ENCODE results near the gene WDR31.
"Not testable (repeated sequence)": the region's sequence is repeated elsewhere in the genome, so short reads cannot be mapped to it uniquely, and the experiment has no call there.

Gene WDR31

DNA sequence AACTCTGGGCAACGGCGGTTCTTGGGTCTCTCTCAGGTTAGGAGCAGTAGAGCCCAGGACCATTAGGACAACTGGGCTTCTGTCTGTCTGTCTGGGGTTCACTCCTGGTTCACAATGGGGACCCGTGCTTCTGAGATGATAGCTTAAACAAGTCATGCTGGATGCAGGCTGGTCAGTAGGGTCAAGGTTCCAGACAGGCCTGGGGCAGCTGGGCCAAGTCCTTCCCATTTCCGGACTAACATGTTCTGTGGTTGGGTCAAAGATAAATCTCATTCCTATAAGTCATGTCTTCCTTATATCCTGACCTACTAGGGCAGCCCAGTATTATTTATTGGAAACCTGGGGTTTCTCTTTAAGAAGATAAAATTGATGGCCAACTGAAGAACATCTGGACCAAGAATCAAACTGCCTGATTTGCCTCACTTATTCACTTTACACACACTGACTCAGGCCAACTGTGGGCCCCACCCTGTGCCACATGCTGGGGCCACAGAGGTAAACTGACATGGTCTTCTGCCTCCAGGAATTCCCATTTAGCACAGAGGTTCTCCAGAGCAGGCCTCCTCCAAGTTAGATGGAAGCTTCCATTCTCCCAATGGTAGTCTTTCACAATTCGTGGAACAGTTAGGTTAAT, 28.4 kb upstream of the WDR31 start:
- no peak for DNase-seq

DNA sequence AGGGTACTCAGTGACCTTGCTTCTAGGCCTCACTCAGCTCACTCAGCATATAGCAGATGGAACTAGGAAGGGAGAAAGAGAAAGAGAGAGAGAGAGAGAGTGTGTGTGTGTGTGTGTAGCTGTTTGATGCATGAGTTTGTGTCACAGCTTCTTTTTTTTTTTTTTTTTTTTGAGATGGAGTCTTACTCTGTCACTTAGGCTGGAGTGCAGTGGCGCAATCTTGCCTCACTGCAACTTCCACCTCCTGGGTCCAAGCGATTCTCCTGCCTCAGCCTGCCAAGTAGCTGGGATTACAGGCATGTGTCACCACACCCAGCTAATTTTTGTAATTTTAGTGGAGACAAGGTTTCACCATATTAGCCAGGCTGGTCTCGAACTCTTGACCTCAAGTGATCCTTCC, 25.6 kb upstream of the WDR31 start:
- not testable (repeated sequence) for DNase-seq

DNA sequence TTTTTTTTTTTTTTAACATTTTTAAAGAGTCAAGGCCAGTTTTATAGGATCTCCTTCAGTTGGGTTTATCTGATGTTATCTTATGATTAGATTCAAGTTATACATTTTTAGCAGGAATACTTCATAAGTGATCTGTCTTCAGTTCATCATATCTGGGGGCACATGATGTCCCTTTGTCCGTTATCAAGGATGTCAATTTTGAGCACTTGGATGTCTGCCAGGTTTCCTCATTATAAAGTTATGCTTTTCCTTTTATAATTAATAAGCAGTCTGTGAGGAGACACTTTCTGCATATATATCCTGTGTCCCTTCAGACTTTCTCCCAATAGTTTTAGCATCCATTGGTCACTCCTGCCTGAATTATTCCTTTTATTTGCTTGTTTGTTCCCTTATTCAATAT, 24.9 kb upstream of the WDR31 start:
- DNase-seq, result no peak

DNA sequence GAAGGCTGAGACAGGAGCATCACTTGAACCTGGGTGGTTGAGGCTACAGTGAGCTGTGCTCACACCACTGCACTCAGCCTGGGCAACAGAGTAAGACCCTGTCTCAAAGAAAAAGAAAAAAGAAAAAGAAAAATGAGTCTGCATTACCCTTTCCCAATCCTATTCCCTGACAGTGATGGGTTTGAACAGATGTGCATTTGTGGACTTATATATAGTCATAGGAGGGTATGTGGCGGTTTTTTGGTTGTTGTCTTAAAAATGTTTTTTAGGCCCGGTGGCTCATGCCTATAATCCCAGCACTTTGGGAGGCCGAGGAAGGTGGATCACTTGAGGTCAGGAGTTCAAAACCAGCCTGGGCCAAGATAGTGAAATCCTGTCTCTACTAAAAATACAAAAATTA, 23.3 kb upstream of the WDR31 start:
- DNase-seq, result no peak

DNA sequence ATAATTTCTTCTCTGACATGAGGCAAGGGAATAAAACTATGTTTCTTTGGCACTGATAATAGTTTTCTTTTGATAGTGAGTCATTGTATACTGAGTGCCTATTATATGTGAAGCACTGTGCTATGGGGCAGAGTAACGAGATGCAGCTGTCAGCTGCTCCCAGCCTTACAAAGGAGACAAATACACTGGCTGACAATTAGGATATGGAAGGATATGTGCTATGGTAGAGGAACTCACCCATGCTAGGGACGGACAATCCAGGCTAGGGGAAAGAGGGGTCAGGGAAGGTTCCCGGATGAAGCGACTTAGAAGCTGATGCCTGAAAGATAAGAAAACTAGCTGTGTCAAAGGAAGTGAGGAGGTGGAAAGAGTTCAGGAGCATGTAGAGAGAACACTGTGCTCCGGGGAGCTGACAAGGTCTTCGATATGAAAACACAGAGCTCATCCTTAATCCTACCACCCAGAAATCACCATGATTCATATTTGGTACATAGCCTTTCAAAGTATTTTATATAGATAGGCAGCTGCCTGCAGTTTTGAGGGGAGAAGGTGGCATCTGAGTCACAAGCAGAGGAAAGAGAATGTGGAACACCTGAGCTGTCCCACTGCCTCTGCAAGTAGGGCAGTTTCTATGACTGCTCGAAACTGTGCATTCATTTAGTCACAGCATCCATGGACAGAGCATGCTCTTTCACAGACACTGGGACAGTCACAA, 21.4 kb upstream of the WDR31 start:
- no peak for DNase-seq

DNA sequence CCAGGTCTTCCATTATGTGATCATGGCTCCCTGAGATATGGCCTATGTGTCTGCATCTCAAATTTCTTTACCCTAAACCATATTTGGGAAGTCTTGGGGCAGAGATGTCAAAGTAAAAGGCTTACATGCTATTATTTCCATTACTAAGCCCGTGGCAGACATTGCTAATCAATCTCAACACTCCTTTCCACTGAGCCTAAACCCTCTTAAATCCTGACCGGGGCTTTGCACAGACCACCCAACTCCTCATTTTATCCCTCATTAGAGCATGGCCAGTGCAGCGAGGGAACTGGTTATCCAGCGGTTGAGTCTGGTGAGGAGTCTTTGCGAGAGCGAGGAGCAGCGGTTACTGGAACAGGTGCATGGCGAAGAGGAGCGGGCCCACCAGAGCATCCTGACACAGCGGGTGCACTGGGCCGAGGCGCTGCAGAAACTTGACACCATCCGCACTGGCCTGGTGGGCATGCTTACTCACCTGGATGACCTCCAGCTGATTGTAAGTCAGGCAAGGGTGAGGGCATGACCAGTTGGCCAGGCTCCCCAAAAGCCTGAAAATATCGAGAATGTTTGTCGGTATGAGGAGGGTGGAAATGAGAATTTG, 20.3 kb upstream of the WDR31 start:
- peak; percentile 24 for DNase-seq

DNA sequence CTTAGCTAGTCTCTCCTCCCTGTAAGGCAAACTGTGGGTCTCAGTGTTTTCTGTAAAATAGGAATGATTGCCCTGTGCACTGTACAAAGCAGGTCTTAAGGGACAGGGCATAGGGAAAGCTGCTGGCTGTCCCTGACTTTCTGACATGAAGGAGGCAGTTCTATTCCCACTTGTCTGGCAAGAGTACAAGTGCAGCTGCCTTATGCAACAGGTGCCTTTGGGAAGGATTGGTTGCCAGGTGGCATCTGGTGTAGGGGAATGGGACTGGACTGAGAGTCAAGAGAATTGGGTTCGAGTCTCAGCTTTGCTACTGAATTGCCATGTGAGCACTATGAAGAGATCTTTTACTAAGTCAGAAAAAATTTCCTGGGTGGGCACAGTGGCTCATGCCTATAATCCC, 19.3 kb upstream of the WDR31 start:
- DNase-seq, result no peak

DNA sequence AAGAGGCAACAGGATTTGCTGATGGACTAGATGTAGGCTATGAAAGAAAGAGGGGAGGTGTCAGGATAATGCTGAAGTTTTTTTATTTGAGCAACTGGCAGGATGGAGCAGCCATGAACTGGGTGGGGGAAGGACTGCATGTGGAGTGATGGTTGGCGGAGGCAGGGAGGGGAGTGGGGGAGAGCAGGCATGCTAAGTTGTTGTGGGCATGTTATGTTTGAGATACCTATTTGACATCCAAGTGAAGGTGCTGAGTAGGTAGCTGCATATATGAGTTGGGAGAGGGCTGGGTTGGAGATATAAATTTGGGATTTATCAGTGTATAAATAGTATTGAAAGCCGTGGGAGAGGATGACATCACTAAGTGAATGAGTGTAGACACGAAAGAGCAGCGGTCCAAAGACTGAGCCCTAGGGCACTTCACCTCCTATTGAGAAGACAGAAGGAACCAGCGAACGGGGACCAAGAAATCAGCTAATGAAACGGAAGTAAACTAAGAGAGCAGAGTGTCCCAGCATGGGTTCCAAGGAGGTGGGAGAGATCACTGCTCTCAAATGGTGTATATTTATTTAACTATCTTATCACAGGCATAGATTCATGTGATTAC, 16.7 kb upstream of the WDR31 start:
- no peak for DNase-seq

DNA sequence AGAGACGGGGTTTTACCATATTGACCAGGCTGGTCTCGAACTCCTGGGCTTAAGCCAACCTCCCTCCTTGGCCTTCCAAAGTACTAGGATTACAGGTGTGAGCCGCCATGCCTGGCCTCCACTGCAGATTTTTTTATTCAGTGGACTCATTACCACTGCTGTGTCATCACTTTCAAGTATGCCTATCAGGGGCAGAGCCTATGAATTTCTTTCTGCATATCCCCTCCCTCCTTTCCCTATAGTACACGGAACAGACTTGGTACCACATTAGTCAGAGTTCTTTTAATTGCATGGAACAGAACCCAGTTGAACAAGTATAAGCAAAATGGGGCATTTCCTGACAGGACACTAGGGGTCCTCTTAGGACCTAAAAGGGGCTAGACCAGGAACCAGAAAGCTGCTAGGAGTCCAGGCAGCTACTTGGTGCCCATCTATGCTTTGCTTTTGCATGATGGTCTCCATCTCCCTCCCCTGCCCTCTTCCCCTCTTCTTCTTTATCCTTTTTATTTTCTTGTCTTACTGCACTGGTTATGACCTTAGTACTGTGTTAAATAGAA, 15.0 kb upstream of the WDR31 start:
- DNase-seq, result peak; percentile 42

DNA sequence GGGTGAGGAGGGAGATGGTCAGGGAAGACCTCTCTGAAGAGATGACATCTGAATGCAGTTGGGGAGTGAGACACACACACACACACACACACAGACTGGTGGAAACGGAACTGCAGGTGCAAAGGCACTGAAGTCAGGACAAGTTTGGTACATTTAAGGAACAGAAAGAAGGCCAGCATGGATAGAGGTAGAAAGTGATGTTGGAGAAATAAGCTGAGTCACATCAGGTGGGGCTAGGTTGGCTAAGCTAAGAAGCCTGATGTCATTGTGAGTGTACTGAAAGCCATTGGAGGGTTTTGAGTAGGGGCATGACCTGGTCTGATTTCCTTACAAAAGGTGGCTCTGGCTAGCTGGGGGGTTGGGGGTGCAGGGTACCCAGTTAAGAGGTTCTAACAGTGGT, 12.3 kb upstream of the WDR31 start:
- DNase-seq, result no peak

DNA sequence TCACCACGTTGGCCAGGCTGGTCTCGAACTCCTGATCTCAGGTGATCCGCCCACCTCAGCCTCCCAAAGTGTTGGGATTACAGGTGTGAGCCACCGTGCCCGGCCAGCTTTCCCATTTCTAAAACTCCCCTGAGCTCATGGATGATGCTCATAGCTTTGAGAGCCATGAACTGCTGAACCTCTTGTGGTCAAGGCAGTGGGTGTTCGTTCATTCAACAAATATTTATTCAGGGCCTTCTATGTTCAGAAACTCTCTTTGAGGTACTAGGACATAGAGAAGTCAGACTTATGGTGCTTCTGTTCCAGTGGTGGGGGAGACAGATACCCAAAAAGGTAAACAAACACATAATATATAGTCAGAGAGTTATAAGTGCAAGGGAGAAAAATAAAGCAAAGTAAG, 11.9 kb upstream of the WDR31 start:
- DNase-seq, result no peak

DNA sequence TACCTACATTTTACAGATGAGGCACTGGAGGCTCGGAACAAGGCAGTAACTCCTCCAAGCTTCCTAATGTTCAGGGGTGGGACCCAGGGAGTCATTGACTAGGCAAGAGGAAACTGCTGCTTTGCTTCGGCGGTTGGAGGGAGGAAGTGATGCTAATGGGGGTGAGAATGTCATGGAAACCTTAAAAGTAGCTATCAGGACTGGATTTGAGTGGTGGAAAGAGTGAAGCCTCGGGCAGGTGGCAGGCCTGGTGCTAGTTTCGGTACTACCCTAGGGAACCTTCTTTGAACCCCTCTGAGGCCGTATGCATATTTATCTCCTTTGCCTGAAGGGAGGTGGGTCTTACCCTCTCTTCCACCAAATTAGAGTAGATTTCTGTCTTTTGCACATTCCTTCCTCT, 10.9 kb upstream of the WDR31 start:
- no peak for DNase-seq

DNA sequence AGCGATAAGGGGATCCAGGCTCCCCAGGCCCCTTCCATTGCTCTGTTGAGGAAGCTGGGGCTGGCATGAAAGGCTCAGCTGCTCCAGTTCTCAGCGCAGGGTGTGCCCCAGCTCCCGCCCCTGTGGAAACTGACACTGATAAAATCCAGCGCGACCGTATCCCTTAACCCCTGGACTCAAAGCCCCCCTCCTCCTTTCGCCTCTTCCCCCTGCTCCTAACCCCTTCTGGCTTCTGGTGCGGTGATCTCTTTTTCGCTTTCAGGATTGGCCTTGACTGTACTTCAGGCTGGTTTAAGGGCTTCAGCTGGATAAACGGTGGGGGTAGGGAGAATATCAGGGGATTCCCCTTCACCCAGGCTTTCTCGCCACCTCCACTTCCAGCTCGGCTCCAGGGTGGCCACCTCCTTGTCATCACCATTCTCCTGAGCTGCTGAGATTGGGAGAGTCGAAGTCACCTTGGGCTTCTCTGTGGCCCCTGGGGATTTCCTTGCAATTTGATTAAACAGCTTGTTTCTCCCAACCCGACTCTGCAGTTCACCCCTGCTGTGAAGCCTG, 10.1 kb upstream of the WDR31 start:
- DNase-seq, result peak; percentile 73

DNA sequence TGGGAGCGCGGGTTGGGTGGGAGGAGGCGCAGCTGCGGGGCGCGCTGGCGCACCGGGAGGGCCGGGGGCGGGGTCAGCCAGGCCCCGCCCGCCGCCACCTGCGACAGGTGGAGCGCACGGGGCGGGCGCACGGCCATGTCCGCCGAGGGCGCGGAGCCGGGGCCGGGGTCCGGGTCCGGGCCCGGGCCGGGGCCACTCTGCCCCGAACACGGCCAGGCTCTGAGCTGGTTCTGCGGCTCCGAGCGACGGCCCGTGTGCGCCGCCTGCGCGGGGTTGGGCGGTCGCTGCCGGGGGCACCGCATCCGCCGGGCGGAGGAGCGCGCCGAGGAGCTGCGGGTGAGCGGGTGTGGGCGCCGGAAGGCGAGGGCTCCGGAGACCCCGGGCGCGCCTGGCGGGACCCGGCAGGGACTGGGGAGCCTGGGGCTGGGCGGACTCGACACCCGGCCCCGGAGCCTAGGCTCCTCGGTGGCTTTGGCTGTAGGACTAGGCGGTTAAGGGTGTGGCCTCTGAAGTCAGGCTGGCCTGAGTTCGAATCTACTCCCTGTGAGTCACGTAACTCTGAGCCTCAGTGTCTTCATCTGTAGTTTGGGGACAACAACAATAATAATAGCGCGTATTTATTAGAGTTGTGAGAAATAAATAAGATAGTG, 9.5 kb upstream of the WDR31 start, which contains the start of gene BSPRY:
BSPRY (plus strand) TSS at position 97 of the 650 bp plus-strand sequence; CDS start at position 136, 39 bp downstream.
- no peak for DNase-seq

DNA sequence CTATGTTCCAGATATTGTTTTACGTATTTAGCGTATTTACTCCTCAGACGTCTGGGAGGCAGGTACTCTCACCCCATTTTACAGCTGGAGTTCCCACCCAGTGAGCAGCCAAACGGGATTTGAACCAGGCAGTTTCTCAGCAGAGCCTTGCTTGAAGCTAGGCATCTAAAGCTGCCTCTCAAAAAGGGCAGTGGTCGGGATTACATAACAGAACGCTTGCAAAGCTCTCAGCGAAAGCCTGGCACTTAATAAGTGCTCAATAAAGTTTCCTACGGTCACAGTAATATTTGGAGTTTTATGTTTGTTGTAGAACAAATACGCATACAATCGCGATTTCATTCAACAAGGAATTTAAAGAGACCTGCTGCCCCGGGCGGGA, 9.0 kb upstream of the WDR31 start:
- no peak for DNase-seq

DNA sequence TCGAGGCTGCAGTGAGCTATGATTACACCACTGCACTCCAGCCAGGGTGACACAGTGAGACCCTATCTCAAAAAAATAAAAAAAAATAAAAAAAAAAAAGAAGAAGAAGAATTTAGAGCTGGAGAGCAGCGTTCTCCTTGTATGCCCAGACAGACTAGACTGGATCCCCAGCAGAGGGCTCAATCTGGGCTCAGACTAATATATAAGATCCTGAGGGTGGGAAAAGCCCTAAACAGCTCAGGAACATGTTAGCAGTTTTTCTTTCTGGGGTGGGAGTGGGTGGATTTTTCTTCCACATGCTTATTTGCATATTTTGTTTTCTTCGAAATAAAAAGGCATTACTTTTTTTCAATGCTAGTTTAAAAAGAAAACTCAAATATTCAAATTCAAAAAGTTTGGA, 8.4 kb upstream of the WDR31 start:
- no peak for DNase-seq

DNA sequence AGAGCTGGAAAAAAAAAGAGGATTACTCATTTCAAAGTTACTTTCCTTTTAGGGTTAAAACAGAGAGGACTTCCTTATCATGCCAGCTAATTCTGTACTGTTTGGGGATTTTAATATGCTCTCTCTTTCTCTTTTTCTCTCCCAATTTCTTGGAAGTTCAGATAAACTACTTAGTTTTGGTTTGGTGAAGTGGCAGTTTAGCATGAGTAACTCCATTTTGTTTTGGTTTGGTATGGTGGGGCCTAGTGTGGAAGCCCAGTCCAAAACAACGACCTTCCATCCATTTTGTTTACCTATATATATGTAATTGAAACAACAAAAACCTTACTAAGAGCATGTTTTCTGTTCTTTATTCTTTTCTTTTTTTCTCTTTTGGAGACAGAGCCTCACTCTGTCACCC, 5.6 kb upstream of the WDR31 start:
- DNase-seq, result no peak

DNA sequence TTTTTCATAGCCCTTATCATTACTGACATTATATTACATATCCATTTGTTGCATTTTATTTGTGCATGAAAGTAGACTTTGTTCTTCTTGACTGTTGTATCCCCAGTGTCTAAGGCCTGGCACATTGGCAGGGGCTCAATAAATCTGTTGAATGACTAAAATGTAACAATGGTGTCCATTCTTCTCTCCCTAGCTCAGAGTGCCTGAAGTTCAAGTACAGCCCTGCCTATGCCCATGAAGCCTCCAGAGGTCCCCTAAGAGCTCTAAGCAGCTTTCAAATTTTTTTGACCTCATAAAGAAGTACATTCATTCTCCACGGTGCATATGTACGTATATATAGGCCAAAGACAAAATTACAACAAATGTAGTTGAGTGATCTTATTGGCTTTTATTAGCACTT, 5.1 kb upstream of the WDR31 start:
- no peak for DNase-seq

DNA sequence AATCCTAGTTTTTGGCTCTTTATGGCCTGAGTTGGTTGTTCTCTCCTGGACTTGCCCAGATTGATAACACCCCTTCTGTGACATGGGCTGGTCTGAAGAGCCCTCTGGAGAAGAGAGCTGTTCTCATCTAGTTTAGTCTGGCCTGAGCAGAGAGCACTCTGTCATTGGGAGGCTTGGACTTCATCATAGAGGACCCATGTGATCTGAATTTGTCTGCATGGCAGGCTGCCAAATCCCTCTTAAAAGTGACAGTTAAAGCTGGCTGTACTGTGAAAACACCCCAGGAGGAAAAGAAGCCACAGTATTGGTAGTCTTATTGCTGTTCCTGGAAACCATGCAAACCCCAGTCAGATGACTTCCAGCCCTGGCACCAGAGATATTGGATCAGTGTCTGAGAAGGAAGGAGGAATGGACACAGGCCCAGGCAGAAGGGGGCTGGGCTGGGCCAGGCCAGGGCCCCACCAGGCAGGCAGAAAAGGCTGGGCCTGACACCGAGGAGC, 3.7 kb upstream of the WDR31 start:
- DNase-seq, result peak; percentile 94

DNA sequence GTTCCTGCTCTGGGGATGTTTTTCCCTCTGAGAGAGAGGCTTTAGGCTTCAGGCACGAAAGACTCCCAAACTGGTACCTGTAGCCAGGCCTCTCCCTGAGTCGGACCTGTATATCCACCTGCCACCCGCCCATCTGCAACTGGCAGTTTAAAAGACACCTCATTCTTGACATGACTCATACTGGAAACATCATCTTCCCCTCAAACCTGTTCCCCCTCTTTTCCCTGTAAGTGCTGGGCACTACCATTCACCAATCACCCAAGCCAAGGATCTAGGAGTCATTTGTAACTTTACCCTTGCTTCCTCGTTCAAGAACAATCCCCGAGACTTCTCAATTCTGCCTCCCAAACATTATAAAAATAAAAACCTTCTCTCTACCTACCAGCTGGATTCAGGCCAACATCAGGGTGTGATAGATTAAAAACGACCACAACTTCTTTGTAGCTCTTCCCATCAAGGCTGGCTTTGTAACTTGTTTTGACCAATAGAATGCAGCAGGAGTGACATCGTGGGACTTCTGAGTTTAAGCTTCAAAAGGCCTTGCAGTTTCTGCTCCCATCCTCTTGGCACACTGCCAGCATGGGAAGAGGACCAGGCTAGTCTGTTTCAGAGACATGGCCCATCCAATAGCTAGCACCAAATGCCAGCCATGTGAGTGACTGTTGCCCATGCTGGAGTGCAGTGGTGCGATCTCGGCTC, 1.8 kb upstream of the WDR31 start:
- DNase-seq, result peak; percentile 43

DNA sequence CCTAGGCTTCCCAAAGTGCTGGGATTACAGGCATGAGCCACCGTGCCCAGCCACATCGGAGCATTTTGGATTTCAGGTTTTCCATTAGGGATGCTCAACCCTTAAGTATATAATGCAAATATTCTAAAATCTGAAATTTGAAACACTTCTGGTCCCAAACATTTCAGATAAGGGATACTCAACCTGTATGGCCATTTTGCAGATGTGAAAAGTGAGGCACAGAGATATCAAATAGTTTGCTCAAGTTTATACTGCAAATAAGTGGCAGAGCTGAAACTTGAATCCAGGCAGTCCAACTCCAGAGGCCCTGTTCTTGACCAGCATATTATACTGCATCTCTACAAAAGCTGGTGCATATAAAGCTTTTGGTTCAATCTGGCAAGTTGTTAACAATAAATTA, 2.4 kb downstream of the WDR31 start:
- DNase-seq, result no peak

DNA sequence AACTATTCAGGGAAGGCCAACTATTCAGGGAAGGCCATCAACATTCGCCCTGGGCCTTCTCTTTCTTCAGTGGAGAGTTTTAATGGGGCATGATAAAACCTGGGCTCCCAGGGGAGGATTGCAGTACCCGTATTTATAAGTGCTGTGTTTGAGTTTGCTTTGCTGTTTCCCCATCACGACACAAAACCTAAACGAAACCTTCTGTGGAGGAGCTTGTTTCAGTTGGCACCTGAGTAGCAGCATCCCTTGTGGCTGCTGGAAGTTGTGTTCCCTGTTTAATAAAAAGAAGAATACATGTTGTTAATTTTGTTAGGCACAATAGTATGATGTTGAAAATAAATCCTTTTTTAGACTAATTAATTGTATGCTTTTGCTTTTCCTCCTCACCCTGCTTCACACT, 8.3 kb downstream of the WDR31 start:
- no peak for DNase-seq

All from NCI-H82 (cell line).